ENCODE results near the gene AGTR1.
"Not testable (repeated sequence)": the region's sequence is repeated elsewhere in the genome, so short reads cannot be mapped to it uniquely, and the experiment has no call there.

Gene AGTR1

GRCh38 chr3:148718982-148719862 is 21.5 kb downstream of the AGTR1 start:
- no peak for DNase-seq

DNA sequence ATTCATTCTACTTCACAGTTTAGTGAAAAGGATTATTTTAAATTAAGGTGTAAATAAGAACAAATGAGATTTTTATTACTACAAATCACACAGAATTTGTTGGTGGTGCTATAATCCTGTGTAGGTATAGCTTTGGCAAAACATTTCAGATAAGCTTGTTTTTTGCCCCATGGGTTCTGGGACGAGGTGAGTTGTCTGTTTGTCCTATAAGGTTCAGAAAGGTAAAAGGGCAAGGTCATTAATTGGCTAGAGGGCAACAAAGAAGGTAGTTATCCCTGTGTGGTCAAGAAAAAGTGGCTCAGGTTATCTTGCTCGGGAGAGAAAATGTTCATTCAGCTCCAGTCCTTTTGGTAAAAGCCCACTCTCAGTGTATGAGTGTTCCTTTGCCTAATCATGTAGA is 23.2 kb downstream of the AGTR1 start:
- no peak for DNase-seq

GRCh38 chr3:148723631-148724030 is 25.9 kb downstream of the AGTR1 start:
- DNase-seq, result no peak

GRCh38 chr3:148727231-148727630 is 29.5 kb downstream of the AGTR1 start:
- DNase-seq, result no peak

DNA sequence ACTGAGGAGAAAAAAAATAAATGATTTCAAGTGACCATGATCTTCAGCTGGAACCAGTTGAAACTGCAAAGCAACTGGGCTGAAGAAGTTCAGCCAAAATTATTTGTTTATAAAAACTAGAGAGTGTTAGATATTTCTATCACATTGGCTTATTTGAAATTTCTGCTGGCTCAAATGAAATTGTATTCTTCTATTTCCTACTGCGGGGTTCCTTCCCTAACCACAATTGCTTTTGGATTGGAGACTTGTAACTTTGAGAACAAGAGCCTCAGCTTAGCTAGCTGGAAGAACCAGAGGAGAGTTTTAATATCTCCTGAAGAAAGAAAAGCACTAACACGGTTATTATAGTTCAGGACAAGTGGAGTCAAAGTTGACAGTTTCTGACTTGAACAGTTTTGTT is 31.1 kb downstream of the AGTR1 start:
- DNase-seq, result no peak

DNA sequence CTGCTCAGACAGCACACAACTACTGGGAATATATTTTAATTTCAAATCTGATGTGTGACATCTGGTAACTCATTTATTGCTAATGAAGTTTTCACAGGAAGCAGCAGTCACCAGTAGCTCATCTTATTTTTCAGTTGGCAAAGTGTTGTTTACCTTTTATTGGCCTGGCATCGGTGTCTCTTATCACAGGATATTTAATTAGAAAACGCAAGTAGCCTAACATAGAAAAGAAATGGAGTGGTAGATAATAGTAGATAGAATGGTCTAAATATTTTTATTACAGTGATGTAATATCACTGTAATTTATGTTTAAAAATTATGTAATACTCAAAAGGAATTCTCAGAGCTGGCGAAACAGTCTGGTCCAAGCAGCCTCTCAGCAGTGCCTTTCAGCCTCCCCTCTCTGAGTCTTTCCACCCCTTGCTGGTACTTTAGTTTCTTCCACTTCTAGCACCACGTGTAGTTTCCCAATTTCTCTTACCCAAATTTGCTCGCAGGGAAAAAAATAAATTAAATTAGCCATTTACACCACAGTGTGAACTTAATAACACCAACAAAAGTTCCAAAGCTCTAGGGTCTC is 31.9 kb downstream of the AGTR1 start:
- DNase-seq, result no peak

GRCh38 chr3:148730676-148731075 is 33.0 kb downstream of the AGTR1 start:
- DNase-seq, result no peak

DNA sequence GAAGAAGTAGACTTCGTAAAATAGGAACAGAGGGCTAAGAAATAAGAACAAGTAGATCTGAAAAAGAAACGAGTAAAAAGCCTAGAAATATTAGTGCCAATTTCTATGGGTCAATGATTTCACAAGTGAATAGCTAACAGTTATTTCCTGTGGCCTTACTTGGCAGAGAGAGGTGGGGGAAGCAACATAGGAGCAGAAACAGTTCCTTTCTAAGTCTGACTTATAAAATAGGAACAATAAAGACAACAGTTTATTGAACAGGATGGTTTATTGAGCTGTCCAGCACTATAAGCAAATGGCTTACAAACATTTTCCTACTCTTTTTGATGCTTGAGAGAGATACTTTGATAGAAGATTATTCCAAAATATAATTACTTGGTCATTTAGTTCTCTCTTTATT is 37.9 kb downstream of the AGTR1 start:
- DNase-seq, result no peak

DNA sequence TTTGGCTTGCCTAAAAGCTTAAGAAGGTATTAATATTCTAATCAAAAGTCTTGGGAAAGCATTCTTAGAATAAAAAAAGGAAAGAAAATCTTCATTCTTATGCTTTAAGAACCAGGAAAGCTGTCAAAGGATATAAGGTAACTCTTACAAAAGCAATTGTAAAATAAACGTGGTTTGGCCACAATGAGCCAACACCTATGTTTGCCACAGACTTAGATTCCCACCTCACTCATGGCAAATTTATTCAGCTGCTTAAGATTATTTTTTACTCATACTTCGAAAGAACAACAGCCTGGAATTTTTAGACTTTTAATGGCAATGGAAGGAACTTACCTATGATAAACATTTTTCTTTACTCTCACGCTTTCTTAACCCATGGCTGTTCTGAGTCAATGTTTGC is 38.4 kb downstream of the AGTR1 start:
- DNase-seq, result no peak

GRCh38 chr3:148737104-148737530 is 39.4 kb downstream of the AGTR1 start:
- no peak for DNase-seq

GRCh38 chr3:148739720-148740119 is 42.0 kb downstream of the AGTR1 start:
- no peak for DNase-seq

DNA sequence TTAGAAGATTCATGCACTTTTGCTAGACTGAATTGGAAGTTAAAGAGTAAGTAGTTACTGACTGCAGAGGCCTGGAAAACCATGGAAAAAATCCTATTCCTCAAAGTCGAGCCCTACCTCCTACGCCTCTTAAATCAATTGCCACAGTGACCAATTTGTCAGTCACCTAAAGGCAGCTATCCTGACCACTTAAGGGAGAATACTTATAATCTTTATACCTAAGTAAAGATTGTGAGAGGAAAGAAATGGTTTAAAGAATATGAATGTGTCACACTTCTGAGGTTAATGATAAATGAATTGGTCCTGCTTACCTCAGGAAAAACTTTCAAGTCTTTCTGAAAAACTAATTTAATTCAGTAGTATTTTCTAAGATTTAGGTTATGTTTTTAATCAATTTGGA is 42.6 kb downstream of the AGTR1 start:
- DNase-seq, result no peak

DNA sequence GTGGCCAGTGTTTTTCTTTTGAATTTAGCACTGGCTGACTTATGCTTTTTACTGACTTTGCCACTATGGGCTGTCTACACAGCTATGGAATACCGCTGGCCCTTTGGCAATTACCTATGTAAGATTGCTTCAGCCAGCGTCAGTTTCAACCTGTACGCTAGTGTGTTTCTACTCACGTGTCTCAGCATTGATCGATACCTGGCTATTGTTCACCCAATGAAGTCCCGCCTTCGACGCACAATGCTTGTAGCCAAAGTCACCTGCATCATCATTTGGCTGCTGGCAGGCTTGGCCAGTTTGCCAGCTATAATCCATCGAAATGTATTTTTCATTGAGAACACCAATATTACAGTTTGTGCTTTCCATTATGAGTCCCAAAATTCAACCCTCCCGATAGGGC is 43.5 kb downstream of the AGTR1 start:
- no peak for DNase-seq

GRCh38 chr3:148742118-148742517 is 44.4 kb downstream of the AGTR1 start:
- no peak for DNase-seq

- no peak for DNase-seq
Observed at GRCh38 chr3:148746053-148746452, 48.4 kb downstream of the AGTR1 start.

DNA sequence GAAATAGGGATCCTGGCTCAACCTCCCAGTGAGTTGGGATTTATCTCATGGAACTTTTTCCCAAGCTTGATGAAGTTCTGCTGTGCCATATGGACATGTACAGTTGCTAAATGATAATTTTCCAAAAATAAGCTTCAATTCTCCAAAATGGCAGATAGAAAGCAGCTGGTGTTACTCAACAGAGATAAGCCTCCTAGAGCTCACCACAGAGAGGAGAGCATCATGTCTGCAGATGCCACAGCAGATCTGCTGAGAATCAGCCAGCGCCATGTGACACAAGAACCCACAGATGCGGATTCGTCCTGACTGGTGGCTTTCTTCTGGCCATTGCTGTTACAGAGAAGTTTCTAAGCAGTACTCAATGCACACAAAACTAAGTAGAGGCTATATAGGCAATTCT is 50.6 kb downstream of the AGTR1 start:
- no peak for DNase-seq

GRCh38 chr3:148750296-148750695 is 52.6 kb downstream of the AGTR1 start:
- no peak for DNase-seq

- no peak for DNase-seq
Observed at GRCh38 chr3:148751461-148751860, 53.8 kb downstream of the AGTR1 start.

DNA sequence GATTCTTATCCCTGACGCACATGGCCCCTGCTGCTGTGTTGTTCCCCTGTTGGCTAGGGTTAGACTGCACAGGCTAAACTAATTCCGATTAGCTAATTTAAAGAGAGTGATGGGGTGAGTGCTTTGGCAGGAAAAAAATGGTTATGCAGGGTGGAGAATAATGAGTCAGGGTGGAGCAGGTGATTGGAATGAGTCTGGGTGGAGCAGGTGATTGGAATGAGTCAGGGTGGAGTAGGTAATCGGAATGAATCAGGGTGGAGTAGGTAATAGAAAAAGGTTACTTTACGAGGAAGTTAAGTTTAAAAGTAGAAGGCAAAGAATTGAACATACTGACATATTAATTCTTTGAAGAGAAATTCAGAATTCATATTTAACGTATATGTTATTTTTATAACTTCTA is 55.7 kb downstream of the AGTR1 start:
- DNase-seq, result not testable (repeated sequence)

GRCh38 chr3:148755570-148755969 is 57.9 kb downstream of the AGTR1 start:
- DNase-seq, result no peak

- DNase-seq, result no peak
Observed at GRCh38 chr3:148756311-148756710, 58.6 kb downstream of the AGTR1 start.

DNA sequence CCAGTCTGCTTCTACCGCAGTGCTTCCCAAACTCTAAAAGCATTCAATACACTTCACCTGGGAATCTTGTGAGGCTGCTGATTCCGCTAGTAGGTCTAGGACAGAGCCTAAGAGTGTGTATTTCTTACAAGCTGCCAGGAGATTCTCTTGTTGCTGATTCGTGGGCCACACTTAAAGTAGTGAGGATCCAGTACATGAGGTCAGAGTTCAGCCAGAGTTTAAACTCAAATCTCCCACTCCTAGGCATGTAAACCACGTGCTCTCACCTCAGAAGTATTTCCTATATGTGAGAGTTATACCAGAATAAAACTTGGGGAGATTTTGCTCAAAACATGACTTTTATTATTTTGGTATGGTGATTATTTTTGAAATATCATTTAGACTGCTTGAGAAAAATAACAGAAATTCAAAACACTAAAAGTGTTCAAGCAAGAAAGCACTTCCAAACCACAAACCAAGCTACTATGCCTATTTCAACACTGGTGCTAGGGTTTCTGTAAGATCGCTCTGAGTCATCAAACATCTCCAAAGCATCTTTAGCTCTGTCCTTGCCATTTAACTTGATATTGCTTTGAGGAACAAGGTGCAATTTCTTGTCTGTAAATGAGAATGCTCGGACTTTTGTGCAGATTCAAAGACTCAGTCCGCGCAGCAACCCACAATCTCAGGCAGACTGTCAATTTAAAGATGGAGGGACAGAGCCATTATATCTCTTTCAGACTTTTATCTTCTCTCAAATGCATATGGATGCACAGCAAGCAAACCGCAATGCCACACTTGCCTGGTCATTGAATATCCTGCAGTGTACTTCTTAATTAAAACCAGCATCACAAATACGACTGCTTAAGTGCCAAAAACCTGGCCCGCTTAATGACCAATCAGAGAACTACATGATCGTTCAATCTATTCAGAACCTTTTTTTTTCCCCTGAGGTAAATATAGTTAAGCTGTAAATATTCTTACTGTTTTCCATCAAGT is 59.8 kb downstream of the AGTR1 start:
- no peak for DNase-seq

GRCh38 chr3:148758303-148758884 is 60.7 kb downstream of the AGTR1 start:
- no peak for DNase-seq
